Left lobe of liver (tissue), 2 donors: ENCODE measurements around the gene TMEM222. TPM values are rescaled to one million over a fixed set of nuclear protein-coding genes. Genes with fewer than 3 reads are reported as not detected.
A peak's percentile ranks its signal among the peaks of the same experiment; 100 is the strongest.

Experiments used
- ATAC-seq: fragments of 200-7000 bp; cut with Tn5 transposase; one replicate; pipeline ENCODE4 v1.9.1; 2020; ENCODE audit warnings: mild to moderate bottlenecking, moderate library complexity
- DNase-seq: peaks from one replicate; pipeline ENCODE4 v3.0.0-alpha.2; 2020; ENCODE audit warnings: low spot score
- total RNA-seq: library from RNA; stranded (reverse); gene quantifications from one replicate; pipeline ENCODE4 v1.2.1, GENCODE V29; 2021
- donor health status: DM: no; HTN: no; CAD: no; lungs with moderate emphysema.
- donor health status: DM: no; HTN: yes; CAD: no.

The TMEM222 gene
- total RNA-seq, 1 donor from 2014 or later: 19.9 TPM

DNA sequence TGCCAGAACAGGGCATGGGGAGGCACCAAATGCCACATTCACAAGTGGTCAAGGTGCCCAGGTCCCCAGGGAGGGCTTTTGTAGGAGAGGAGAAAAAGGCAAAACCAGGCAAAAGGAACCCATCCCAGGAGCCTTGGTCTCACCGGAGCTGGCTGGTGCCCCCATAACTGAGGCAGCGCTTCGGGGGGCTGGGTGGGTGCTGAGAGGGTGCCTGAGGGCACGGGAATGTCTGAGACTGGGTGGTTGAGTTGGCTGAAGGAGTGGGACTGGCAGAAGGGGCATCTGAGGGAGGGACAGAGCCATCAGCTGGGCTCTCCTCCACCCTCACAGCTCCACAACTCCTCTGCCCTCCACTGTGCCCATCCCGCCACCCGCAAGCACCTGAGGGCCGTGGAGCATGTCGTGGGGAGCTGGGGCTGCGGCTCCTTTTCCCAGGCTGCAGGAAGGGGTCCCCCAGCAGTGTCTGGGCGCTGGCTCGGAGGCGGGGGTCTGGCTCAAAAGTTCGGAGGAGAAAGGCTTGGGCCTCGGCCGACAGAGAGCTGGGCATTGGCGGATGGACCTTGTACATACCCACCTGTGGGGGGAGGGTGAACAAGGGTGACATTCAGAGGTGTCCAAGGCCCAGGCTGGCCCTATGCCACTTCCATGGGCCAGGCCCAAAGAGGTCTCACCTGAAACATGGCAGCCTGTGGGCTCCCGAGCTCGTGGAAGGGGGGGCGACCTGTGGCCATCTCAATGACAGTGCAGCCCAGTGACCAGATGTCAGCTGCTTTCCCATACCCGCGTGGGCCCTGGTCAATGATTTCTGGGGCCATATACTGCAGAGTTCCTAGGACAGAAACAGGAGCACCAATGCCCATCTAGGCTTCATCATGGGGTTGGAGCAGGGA, 36.3 kb downstream of the TMEM222 start:
- DNase-seq: no peak

GRCh38 chr1:27358928-27359313, 37.0 kb downstream of the TMEM222 start:
- no peak for DNase-seq
- ATAC-seq: no peak

More for the DNA sequence above, 36.3 kb downstream of the TMEM222 start:
- no peak for ATAC-seq

DNA sequence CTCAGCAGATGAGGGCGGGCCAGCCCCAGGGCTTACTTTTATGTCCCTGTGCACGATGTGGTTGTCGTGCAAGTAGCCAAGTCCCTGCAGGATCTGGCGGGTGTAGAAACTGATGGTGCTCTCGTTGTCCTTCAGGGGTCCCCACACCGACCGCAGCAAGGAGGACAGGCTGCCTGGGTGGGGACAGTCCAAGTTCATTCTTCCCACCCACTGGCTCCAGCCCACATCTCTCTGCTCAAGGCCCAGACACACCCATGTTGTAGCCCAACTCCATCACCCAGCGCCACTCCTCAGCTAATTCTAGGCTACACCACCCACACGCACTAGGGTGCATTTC, 37.8 kb downstream of the TMEM222 start:
- ATAC-seq: no peak
- no peak for DNase-seq

DNA sequence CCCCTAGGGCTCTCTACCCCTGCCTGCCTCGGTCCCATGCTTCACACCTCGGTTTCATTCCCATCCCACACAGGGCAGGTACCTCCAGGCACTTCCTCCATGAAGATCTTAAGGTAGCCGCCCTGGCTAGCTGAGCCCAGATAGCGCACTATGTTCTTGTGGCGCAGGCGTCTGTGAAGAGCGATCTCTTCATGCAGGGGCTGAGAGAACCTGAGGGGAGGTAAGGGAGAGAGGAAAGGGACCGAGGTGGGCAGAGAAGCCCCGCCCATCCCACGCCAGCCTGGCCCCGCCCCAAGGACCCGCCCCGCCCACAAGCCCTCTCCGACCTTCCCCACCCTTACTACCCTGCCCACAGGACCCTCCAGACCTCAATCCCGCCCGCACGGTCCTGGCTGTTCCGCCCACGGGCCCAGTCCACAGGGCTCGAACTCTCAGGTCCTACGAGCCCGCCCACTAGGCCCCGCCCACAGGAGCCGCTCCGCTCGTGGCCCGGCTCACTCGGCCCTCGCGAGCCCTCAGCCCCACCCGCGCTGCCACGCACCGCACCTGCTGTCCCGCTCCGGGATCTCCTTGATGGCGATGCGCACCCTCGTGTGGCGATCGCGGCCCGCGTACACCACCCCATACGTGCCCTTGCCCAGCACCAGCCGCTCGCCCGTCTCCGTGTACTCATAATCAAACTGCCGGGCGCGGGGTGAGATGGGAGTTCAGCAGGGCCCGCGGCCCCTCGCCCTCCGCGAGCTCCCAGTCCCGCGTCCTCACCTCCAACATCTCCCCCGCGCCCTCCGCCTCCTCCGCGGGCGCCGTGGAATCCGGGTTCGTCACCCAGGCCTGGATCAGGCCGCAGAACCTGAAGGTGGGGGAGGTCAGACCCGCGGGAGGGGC, 38.4 kb downstream of the TMEM222 start:
- ATAC-seq (no peak), DNase-seq (no peak)

DNA sequence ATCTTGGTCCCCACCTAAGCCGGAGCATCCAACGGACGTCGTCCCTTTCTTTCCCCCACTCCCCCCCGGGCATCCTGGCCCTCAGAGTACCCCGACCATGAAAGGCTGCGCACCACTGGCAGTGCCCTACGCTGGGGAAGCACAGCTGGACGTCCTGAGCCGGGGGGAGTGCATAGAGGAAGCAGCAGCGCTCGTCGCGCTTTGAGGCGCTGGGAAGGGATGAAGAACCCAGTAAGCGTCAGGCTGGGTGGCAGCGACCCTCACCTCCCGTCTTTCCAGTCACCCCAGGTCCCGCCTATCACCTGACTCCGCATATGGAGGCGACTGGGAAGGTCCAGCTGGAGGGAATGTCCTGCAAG, 39.1 kb downstream of the TMEM222 start:
- DNase-seq (no peak), ATAC-seq (no peak)

DNA sequence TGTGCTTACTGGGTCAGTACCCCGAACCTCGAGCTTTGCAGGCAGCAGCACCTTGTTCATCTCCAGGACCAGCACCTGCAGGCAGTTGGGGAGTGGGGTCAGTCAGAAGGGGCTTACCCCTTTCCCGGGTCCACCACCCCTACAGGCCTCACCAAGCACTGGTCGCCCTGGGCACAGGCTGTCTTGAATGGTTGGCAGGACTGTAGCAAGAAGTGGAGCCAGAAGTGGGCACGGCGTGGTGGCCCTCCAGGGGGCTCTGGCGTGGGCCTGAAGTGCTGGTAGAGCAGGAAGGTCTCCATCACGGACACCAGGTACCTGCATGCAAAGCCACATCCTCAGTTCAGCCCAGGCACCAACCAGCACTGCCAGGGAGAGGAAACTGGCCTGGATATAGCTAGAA, 39.6 kb downstream of the TMEM222 start:
- DNase-seq (no peak), ATAC-seq (no peak)

- no peak for ATAC-seq
- no peak for DNase-seq
These were observed 42.1 kb downstream of the TMEM222 start for GRCh38 chr1:27363766-27364695.

- DNase-seq (no peak), ATAC-seq (no peak)
These were observed 42.9 kb downstream of the TMEM222 start for GRCh38 chr1:27364696-27365371.

DNA sequence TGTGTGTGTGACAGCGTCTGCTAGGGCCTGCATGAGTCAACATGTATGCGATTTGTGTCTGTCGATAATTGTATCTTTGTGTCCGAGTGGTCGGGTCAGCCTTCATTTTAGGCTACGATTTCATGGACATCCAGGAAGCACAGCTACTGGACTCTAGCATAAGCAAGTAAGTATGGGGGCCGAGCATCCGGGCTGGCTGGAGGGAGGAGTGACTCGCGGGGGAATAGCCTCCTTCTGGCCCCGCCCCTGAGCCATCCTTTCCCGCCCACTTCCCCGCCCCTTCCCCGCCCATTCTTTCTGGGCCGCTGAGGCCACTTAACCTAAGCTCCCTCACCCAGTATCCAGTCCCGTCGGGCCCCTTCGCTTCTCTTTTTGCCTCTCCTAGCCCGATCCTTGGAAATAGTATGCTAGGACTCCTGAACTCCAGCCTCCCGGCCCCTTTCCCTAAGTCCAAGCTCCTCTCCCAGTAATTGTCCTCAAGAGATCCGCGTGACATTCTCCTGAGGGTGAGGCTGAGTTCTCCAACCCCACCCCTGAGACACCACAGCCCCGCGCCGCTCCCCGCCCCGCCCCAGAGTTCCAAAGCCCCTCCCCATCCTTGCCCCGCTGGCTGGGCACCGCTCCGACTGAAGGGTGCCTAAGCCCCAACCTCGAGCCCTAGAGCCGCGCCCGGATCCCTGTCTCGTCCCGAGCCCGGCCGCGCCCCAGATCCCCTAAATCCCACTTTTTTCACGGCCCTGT, 43.6 kb downstream of the TMEM222 start:
- ATAC-seq: peak; percentile 78

DNA sequence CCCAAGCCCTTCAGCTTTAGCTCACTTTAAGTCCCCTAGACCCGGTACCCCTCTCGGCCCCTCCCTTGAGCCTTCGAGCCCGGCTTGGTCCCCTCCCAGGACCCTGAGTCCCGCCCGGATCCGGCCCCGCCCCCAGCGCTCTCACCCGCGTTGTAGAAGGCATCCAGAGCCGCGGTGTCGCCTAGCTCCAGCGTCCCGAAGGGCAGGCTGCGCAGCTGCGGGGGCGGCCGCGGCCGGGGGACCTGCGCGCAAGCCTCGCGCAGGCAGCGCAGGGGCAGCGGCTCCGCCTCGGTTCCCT, 44.1 kb downstream of the TMEM222 start:
- DNase-seq (peak; percentile 83), ATAC-seq (peak; percentile 58)

More for the DNA sequence above, 43.6 kb downstream of the TMEM222 start:
- peak; percentile 83 for DNase-seq

DNA sequence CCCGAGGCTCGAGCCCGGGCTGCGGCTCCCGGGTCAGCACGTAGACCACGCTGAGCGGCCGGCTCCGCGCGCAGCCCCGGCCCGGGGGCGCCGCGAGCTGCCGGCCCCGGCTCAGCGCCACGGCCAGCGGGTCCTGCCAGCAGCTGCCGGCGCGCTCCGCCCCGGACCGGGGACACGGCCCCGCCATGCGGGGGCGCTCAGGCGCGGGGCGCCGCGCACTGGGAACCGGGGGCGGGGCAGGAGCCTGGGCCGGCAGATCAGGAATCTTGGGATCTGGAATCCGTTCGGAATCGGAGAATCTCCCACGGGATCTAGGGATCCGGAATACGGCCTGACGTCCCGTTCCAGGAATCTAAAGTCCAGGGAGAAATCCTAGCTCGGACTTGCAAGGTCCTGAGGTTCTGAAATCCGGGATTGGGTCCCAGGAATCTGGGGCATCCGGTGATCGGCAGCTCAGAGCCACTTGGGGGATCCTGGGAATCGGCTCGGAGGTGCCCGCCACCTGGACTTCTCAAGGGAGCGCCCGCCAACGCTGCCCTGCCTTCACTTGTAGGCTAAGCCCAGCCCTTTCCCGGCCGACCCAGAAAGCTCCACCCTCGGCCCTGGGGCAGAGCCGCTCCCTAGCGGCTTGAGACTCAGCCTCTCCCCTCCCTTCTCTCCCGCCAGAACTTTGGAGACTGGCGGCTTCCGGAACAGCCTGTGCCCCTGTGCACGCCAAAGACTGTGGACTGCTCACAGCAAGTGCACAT, 44.6 kb downstream of the TMEM222 start, which contains the start of gene MAP3K6:
MAP3K6 (minus strand) TSS at position 551 of the 749 bp plus-strand sequence; CDS start at position 187, 364 bp downstream.
- peak; percentile 77 for DNase-seq
- peak; percentile 83 for ATAC-seq

- DNase-seq (no peak), ATAC-seq (no peak)
These were observed 45.2 kb downstream of the TMEM222 start for GRCh38 chr1:27367160-27367650.

- ATAC-seq (no peak), DNase-seq (no peak)
These were observed 47.1 kb downstream of the TMEM222 start for GRCh38 chr1:27368869-27369582.

- no peak for DNase-seq
- no peak for ATAC-seq
These were observed 50.3 kb downstream of the TMEM222 start for GRCh38 chr1:27372022-27372807.

- DNase-seq (no peak), ATAC-seq (no peak)
These were observed 51.1 kb downstream of the TMEM222 start for GRCh38 chr1:27372808-27373690.

DNA sequence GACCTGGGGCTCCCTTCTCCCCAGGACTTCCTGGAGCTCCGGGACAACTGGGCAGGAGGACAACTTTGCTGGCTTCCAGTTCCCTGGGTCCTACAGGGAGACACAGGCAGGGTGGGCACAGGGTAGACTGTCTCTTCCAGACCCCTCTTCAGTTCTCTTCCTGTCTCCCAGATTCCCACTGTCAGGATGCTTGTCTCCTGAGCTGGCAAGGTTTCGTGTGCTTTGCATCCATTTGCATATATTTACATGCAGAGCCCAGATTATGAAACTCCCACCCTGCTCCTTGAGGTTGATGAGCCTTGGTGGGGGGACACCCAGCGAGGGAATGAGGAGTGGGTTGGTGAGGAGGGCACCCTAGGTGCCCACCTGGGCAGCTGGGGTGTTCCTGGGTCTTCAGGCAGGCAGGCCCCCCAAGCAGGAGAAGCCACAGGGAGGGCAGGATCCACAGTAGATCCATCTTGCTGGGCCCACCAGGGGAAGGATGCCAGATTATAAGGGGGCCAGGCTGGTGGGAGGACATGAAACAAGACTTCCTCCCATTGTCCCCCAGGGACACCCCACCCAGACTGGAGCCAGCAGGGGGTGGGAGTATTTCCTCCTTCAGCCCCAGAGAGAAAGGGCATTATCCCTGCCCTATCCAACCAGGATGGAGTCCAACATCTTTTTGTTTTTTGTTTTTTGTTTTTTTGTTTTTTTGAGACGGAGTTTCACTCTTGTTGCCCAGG, 52.6 kb downstream of the TMEM222 start, which contains the start of gene FCN3:
FCN3 (minus strand) TSS at position 463 of the 725 bp plus-strand sequence; CDS start at position 457, 6 bp downstream.
- DNase-seq (no peak), ATAC-seq (peak; percentile 54)
